Measurements from ENCODE around the gene PDS5B.
"Not testable (repeated sequence)": the region's sequence is repeated elsewhere in the genome, so short reads cannot be mapped to it uniquely, and the experiment has no call there.

The PDS5B gene

GRCh38 chr13:32586080-32586900, at the start of gene PDS5B:
Gene PDS5B (plus strand): TSS chr13:32586452. CDS start chr13:32648773, 62,321 bp downstream.
- DNase-seq = peak; percentile 87

GRCh38 chr13:32537580-32538142, 48.6 kb upstream of the PDS5B start:
- DNase-seq = no peak

GRCh38 chr13:32538143-32538620, 48.1 kb upstream of the PDS5B start:
- DNase-seq = peak; percentile 51

- peak; percentile 98 for DNase-seq
Observed at GRCh38 chr13:32538621-32539246, 47.5 kb upstream of the PDS5B start, which contains the start of gene N4BP2L2. Gene N4BP2L2 (minus strand): TSS chr13:32538795. CDS start chr13:32537027, 1,768 bp downstream.

- DNase-seq = no peak
Observed at GRCh38 chr13:32542221-32542620, 44.0 kb upstream of the PDS5B start.

- peak; percentile 28 for DNase-seq
Observed at GRCh38 chr13:32545083-32545482, 41.2 kb upstream of the PDS5B start.

GRCh38 chr13:32548837-32549236, 37.4 kb upstream of the PDS5B start:
- peak; percentile 94 for DNase-seq

GRCh38 chr13:32549788-32550187, 36.5 kb upstream of the PDS5B start:
- DNase-seq = no peak

- no peak for DNase-seq
Observed at GRCh38 chr13:32553720-32554119, 32.5 kb upstream of the PDS5B start.

GRCh38 chr13:32555613-32556012, 30.6 kb upstream of the PDS5B start:
- DNase-seq = no peak

- not testable (repeated sequence) for DNase-seq
Observed at GRCh38 chr13:32560842-32561241, 25.4 kb upstream of the PDS5B start.

GRCh38 chr13:32575687-32576086, 10.6 kb upstream of the PDS5B start:
- DNase-seq = not testable (repeated sequence)

- DNase-seq = no peak
Observed at GRCh38 chr13:32577032-32577431, 9.2 kb upstream of the PDS5B start.

GRCh38 chr13:32581177-32581786, 5.0 kb upstream of the PDS5B start:
- DNase-seq = peak; percentile 41

- no peak for DNase-seq
Observed at GRCh38 chr13:32582281-32582680, 4.0 kb upstream of the PDS5B start.

- DNase-seq = no peak
Observed at GRCh38 chr13:32582991-32583390, 3.3 kb upstream of the PDS5B start.

GRCh38 chr13:32585550-32586079, 637 bp upstream of the PDS5B start:
- DNase-seq = no peak

- DNase-seq = peak; percentile 42
Observed at GRCh38 chr13:32587011-32587810, 959 bp downstream of the PDS5B start.

GRCh38 chr13:32587811-32588170, 1.5 kb downstream of the PDS5B start:
- DNase-seq = peak; percentile 71

GRCh38 chr13:32588736-32589135, 2.5 kb downstream of the PDS5B start:
- DNase-seq = no peak

GRCh38 chr13:32589471-32589870, 3.2 kb downstream of the PDS5B start:
- no peak for DNase-seq

GRCh38 chr13:32590266-32590665, 4.0 kb downstream of the PDS5B start:
- no peak for DNase-seq

Data from MV-4-11 (cell line).